ENCODE results near the gene FMNL2. TPM values are rescaled to one million over a fixed set of nuclear protein-coding genes. Genes with fewer than 3 reads are reported as not detected.

The FMNL2 gene
- total RNA-seq, 1 donor from 2014 or later, result 108 TPM

DNA sequence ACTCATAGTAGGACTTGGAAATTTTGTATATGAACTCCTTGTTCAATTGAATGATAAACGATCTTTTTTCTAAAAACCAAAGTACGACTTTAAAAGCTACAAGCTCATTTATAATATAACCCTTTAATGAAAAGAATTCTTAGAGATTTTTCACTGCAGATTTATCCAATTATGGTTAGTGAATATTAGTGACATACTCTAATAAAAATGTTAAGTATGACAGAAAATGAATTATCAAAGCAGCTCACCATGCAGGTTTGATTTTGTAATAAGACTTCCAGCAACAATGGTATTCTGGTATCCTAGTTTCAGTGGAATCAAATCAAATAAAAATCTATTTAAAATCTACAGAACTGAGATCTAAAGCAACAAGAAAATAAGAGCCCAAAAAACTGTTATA lies 343.8 kb downstream of the FMNL2 start:
- Mint-ChIP-seq H3K27me3 (no peaks in the 10 kb centered on the region), H3K4me3 (ENCODE audit: low read depth) (no peak overlapping the region), H3K9me3 (ENCODE audit: low read depth) (no peaks in the 10 kb centered on the region), H3K36me3 (ENCODE audit: insufficient read depth) (peaks cover 27% of the 10 kb centered on the region), H3K4me1 (ENCODE audit: low read depth) (no peaks in the 10 kb centered on the region), H3K27ac (no peak overlapping the region)
- TF ChIP-seq, protein P1, sequence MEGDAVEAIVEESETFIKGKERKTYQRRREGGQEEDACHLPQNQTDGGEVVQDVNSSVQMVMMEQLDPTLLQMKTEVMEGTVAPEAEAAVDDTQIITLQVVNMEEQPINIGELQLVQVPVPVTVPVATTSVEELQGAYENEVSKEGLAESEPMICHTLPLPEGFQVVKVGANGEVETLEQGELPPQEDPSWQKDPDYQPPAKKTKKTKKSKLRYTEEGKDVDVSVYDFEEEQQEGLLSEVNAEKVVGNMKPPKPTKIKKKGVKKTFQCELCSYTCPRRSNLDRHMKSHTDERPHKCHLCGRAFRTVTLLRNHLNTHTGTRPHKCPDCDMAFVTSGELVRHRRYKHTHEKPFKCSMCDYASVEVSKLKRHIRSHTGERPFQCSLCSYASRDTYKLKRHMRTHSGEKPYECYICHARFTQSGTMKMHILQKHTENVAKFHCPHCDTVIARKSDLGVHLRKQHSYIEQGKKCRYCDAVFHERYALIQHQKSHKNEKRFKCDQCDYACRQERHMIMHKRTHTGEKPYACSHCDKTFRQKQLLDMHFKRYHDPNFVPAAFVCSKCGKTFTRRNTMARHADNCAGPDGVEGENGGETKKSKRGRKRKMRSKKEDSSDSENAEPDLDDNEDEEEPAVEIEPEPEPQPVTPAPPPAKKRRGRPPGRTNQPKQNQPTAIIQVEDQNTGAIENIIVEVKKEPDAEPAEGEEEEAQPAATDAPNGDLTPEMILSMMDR (IDR thresholded peaks at IDR 0.05; ENCODE audit: unreplicated experiment), result no peak
- DNase-seq (ENCODE audit: low spot score, unreplicated experiment), result no peak

DNA sequence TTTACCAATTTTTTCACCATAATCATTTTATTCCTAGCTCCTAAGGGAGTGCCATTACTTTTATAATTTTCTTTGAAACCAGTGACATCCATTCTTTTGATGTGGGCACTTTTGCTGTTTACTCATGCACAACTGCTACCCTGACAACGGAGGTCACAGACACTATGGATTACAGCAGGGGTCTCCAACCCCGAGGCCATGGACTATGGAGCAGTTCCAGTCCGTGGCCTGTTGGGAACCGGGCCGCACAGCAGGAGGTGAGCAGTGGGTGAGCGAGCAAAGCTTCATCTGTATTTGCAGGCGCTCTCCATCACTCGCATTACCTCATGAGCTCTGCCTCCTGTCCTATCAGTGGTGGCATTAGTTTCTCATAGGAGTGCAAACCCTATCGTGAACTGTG lies 347.7 kb downstream of the FMNL2 start:
- Mint-ChIP-seq H3K4me1 (ENCODE audit: low read depth) (no peaks in the 10 kb centered on the region), H3K36me3 (ENCODE audit: insufficient read depth) (peaks cover 28% of the 10 kb centered on the region), H3K27ac (peak overlapping the region; percentile 57), H3K27me3 (no peaks in the 10 kb centered on the region), H3K4me3 (ENCODE audit: low read depth) (no peak overlapping the region), H3K9me3 (ENCODE audit: low read depth) (no peaks in the 10 kb centered on the region)
- TF ChIP-seq, protein P1 (IDR thresholded peaks at IDR 0.05; ENCODE audit: unreplicated experiment), result no peak
- no peak for DNase-seq (ENCODE audit: low spot score, unreplicated experiment)

DNA sequence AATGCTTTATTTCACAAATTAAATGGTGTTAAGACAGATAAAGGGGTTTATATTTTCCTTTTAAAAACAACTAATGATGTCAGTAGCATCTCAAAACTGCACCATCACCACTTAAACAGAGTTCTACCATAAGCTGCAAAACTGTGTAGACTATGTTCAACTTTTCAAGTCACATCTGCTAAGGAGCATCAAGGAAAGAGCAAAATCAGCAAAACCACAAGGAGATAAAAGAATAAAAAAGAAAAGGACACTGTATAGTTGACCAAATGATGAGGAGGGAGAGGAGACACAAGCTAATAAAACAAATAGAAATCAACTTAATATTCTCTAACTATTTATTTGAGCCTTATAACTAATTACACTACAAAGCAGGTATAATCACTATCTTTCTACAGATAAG lies 348.4 kb downstream of the FMNL2 start:
- TF ChIP-seq, protein P1 (IDR thresholded peaks at IDR 0.05; ENCODE audit: unreplicated experiment), result no peak
- no peak for DNase-seq (ENCODE audit: low spot score, unreplicated experiment)
- Mint-ChIP-seq H3K27ac (no peak overlapping the region), H3K9me3 (ENCODE audit: low read depth) (no peaks in the 10 kb centered on the region), H3K4me1 (ENCODE audit: low read depth) (no peaks in the 10 kb centered on the region), H3K36me3 (ENCODE audit: insufficient read depth) (peaks cover 28% of the 10 kb centered on the region), H3K27me3 (no peaks in the 10 kb centered on the region), H3K4me3 (ENCODE audit: low read depth) (no peak overlapping the region)

DNA sequence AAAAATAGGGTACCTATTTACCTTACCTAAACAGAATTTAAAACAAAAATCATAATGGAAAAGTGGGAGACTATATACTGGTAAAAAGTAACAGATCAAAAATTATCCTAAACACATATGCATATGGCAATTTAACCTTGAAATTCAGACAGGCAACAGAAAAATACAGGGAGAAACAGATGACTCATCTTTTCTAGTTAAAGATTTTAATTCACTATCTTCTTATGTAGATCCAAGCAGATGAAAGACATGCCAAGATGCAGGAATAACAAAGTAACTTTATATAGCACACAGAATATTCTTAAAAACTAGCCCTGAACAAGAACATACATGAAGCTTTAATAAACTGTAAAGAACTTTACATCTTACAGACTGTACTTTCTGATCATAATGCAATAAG lies 351.3 kb downstream of the FMNL2 start:
- no peak overlapping the region for H3K4me3 Mint-ChIP-seq (ENCODE audit: low read depth)
- no peaks in the 10 kb centered on the region for H3K9me3 Mint-ChIP-seq (ENCODE audit: low read depth)
- TF ChIP-seq, protein P1 (IDR thresholded peaks at IDR 0.05; ENCODE audit: unreplicated experiment), result no peak
- H3K4me1 Mint-ChIP-seq (ENCODE audit: low read depth), result no peaks in the 10 kb centered on the region
- no peak for DNase-seq (ENCODE audit: low spot score, unreplicated experiment)
- peaks cover 21% of the 10 kb centered on the region for H3K36me3 Mint-ChIP-seq (ENCODE audit: insufficient read depth)
- H3K27ac Mint-ChIP-seq, result no peak overlapping the region
- H3K27me3 Mint-ChIP-seq, result no peaks in the 10 kb centered on the region

DNA sequence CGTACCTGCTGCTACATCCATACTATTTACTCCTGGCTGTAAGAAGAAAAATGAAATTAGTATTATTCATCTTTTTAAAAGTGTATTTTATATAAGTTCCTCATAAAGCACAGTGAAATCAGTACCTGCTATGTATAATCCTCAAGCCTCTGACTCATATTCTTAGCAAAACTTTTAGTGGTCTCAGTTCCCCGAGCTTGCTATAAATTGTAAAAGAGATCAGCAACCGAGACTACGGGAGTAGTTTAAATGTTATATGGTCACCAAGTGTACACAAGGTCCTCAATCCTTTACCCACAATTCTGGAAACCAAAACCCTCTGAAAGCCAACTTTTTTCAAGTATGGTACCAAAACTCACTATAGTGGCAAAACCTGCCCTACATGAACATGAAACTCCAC lies 358.1 kb downstream of the FMNL2 start:
- no peak for DNase-seq (ENCODE audit: low spot score, unreplicated experiment)
- Mint-ChIP-seq H3K4me3 (ENCODE audit: low read depth) (no peak overlapping the region), H3K27ac (no peak overlapping the region), H3K36me3 (ENCODE audit: insufficient read depth) (peaks cover 4% of the 10 kb centered on the region), H3K9me3 (ENCODE audit: low read depth) (no peaks in the 10 kb centered on the region), H3K27me3 (no peaks in the 10 kb centered on the region), H3K4me1 (ENCODE audit: low read depth) (peaks cover 1% of the 10 kb centered on the region)
- TF ChIP-seq, protein P1 (IDR thresholded peaks at IDR 0.05; ENCODE audit: unreplicated experiment), result no peak
